C4-2B (cell line): ENCODE measurements around the gene DHRS3.
"Not testable (repeated sequence)": the region's sequence is repeated elsewhere in the genome, so short reads cannot be mapped to it uniquely, and the experiment has no call there.

Experiments used
- H3K27ac ChIP-seq: fragments of 450-650 bp; 2 replicates; pipeline ENCODE4 v1.5.1; 2017
- ZFX ChIP-seq: fragments of 450-650 bp; IDR thresholded peaks from 2 replicates; pipeline ENCODE4 v1.6.1; 2017
- TF ChIP-seq, protein P1 (sequence below): fragments of 450-650 bp; conservative IDR thresholded peaks from 2 replicates; pipeline ENCODE4 v1.5.1; 2017; ENCODE audit warnings: mild to moderate bottlenecking

DHRS3 gene

DNA sequence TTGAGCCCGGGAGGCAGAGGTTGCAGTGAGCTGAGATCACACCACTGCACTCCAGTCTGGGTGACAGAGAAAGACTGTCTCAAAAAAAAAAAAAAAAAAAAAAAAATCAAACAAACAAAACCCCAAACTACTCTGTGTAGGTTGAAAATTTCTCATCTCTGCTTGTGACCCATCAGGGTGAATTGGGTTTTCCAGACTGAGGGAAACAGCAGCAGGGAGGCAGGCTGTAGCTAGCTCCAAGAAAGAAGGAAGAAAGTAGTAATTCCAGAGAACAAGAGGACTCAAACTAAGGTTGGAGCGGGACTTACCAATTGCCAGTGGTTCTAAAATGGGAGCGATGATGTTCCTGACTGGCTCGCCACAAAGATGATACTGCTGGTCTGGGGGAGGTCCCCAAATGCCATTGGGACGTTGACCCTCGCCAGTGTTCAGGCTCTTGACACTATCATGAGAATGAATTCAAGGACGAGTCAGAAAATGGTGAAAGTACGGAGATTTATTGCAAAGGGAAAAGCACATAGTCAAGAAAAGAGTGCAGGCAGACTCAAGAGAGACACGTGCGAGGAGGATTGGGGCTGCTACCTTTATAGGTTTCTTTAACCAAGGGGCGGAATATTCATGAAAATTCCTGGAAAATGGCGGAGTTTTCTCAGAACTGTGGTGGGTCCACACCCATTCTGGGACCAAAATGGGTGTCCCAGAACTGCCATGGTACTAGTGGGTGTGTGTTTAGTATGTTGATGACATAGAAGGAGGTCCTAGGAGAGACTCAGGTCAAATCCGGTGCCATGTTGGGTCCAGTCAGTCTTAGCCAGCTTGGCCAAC is 39.3 kb upstream of the DHRS3 start:
- TF ChIP-seq, protein P1, sequence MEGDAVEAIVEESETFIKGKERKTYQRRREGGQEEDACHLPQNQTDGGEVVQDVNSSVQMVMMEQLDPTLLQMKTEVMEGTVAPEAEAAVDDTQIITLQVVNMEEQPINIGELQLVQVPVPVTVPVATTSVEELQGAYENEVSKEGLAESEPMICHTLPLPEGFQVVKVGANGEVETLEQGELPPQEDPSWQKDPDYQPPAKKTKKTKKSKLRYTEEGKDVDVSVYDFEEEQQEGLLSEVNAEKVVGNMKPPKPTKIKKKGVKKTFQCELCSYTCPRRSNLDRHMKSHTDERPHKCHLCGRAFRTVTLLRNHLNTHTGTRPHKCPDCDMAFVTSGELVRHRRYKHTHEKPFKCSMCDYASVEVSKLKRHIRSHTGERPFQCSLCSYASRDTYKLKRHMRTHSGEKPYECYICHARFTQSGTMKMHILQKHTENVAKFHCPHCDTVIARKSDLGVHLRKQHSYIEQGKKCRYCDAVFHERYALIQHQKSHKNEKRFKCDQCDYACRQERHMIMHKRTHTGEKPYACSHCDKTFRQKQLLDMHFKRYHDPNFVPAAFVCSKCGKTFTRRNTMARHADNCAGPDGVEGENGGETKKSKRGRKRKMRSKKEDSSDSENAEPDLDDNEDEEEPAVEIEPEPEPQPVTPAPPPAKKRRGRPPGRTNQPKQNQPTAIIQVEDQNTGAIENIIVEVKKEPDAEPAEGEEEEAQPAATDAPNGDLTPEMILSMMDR = no peak
- no peak overlapping the region for H3K27ac ChIP-seq

DNA sequence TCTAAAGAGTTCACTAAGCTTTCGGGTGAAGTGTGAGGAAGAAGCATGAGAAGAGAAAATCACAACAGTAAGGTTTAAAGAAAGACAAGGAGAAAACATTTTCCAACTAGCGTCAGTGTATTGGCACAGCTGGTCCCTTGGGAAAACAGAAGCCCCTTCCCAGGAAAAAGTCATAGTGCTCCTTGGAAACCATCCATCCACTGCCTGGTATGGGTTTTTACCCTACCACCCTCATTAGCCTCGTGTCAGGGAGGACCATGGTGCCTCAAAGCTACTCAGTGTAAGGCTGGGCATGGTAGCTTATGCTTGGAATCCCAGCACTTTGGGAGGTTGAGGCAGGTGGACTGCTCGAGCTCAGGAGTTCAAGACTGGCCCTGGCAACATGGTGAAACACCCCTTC is 38.6 kb upstream of the DHRS3 start:
- H3K27ac ChIP-seq = no peak overlapping the region
- TF ChIP-seq, protein P1 = no peak
- no peak for TF ChIP-seq ZFX

DNA sequence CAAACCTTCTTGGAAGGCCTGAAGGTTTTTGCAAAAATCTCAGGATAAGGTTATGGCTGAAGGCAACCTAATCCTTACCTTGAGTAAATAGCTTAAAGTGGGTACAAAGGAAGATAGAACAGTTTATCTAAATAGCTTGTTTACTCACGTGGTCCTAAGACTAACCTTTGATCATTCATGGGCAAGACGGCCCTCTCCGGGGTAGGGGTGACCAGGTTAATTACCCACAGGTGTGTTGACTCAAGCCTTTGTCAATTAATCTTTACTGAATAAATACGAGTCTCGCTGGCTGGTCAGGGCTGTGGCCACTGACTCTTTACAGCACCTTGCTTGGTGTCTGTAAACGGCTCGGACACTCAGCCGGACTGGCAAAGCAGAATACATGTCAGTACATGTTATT is 36.6 kb upstream of the DHRS3 start:
- TF ChIP-seq ZFX = no peak
- TF ChIP-seq, protein P1 = no peak
- no peak overlapping the region for H3K27ac ChIP-seq

DNA sequence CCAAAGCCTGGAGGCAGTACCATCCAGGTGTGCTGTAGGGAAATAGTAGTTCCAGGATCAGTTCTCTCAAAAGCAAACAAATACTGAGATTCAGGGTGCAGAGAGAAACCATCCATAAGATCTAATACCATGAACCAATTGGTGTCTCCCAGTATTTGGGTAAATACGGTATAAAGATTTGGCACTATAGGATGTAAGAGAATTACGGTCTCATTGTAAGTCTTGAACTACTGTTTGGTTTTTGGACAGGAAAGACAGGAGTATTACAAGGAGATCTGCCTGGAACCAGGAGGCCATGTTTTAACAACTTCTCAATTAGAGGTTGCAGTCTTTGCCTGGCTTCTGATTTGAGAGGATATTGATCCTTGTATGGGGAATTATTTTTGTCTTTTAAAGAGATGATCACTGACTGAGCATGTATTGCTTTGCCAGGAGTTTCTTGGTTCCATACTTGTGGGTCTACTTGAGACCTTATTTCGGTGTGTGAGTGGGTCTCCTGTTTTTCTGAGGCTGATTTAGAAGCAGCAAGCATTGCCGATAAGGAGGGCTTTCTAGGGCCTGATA is 36.1 kb upstream of the DHRS3 start:
- no peak for TF ChIP-seq ZFX
- TF ChIP-seq, protein P1 = no peak
- H3K27ac ChIP-seq = no peak overlapping the region

DNA sequence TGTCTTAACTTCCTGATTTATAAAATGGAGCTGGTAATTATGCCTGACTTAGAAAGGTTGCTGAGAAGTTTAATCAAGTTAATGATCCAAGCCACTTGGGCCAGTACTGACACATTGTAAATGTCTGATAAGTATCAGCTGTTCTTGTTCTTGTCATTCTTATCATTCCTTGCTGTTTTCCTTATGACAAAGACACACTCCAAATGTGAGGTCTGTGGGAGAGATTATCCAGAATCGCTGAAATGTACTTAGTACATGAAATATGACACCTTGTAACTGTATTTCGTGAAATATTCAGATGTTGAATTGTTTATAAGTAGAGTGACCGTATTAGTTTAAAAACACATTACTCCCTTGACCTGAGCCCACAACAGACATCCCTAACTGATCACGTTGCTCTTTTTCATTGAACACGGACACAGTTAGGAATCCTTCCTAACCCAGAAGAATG is 32.0 kb upstream of the DHRS3 start:
- TF ChIP-seq, protein P1 = no peak
- no peak for TF ChIP-seq ZFX
- H3K27ac ChIP-seq = peak overlapping the region; percentile 9; the same call in 1 of the 2 replicates

DNA sequence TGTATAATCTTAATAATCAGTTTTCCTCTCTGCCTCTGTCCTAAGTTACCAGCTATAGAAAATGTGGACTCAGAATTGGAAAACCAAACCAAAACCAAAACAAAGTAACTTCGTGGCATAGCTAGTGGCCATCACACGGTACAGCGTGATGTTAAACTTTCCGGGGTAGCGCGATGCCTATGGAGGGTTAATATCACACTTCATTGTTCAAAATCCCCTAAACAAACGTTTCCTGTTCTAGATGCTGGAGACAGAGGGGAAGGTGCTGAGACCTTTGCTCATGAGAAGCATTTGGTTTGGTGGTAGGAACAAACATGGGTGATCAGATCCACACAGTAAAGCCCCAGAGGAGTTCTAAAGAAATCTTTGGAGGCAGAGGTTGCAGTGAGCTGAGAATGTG is 30.7 kb upstream of the DHRS3 start:
- TF ChIP-seq, protein P1 = no peak
- no peak for TF ChIP-seq ZFX
- no peak overlapping the region for H3K27ac ChIP-seq

DNA sequence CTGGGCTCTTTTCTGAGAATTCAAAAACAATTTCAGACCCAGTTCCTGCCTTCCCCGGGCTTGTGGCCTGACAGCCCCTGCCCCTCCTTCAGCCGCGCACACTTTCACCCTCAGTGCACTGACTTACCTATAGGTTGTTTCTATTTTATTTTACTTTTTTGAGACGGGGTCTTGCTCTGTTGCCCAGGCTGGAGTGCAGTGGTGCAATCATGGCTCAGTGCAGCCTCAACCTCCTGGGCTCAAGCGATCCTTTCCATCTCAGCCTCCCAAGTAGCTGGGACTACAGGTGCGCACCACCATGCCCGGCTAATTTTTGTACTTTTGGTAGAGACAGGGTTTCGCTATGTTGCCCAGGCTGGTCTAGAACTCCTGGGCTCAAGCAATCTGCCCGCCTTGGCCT is 27.4 kb upstream of the DHRS3 start:
- H3K27ac ChIP-seq = not testable (repeated sequence)
